ENCODE data around the gene EFCAB3.

EFCAB3 gene

DNA sequence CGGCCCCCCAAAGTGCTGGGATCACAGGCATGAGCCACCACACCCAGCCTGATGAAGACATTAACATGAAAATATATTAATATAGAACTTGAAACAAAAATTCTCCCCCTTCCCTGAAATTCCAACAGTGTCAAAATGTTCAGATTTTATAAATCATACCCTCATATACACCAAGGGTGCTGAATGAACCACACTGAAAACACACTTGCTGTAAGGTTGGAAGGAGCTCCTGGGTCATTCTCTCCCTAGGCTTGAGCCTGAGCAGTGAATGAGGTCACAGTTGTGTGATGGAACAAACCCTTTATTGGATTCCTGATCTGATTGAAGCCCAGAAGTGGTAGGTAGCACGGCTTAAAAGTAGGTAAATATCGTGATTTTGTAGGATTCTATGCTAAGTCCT lies at the start of gene EFCAB3:
Gene EFCAB3 (plus strand): TSS at position 301 of the 400 bp plus-strand sequence. CDS start 2,427 bp downstream, outside the sequence.
- H3K4me3 ChIP-seq (ENCODE audit: low read depth, low read length) = no peak within 1 kb of the TSS
- TF ChIP-seq, protein P1, sequence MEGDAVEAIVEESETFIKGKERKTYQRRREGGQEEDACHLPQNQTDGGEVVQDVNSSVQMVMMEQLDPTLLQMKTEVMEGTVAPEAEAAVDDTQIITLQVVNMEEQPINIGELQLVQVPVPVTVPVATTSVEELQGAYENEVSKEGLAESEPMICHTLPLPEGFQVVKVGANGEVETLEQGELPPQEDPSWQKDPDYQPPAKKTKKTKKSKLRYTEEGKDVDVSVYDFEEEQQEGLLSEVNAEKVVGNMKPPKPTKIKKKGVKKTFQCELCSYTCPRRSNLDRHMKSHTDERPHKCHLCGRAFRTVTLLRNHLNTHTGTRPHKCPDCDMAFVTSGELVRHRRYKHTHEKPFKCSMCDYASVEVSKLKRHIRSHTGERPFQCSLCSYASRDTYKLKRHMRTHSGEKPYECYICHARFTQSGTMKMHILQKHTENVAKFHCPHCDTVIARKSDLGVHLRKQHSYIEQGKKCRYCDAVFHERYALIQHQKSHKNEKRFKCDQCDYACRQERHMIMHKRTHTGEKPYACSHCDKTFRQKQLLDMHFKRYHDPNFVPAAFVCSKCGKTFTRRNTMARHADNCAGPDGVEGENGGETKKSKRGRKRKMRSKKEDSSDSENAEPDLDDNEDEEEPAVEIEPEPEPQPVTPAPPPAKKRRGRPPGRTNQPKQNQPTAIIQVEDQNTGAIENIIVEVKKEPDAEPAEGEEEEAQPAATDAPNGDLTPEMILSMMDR (IDR thresholded peaks at IDR 0.05; ENCODE audit: low read depth, low read length) = no peak
- no peak for DNase-seq (ENCODE audit: low read depth)

DNA sequence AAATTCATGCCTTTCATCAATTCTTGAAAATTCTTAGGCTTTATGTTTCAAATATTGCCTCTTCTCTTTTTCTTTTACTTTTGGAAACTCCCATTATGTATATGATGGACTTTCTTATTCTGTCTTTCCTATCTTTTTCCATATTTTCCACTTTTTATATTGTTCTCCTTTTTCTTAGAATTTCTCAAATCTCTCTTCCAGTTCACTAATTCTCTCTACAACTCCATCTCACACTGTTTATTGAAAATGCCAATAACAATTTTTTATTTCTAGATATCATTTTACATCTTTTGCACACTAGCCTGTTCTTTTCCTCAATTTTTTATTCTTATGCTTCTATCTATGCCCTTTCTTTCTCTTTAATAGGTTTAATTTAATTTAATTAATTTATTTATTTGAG lies 43.8 kb upstream of the EFCAB3 start:
- DNase-seq (ENCODE audit: low read depth) = no peak
- TF ChIP-seq, protein P1 (IDR thresholded peaks at IDR 0.05; ENCODE audit: low read depth, low read length) = no peak
- TF ChIP-seq, protein P2, sequence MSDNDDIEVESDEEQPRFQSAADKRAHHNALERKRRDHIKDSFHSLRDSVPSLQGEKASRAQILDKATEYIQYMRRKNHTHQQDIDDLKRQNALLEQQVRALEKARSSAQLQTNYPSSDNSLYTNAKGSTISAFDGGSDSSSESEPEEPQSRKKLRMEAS (IDR thresholded peaks at IDR 0.05; ENCODE audit: low read depth, low read length) = no peak
- TF ChIP-seq MYC (IDR thresholded peaks at IDR 0.05; ENCODE audit: low read depth, low read length) (no peak), POLR2A (IDR thresholded peaks at IDR 0.05; ENCODE audit: extremely low read depth, insufficient read length) (no peak)

DNA sequence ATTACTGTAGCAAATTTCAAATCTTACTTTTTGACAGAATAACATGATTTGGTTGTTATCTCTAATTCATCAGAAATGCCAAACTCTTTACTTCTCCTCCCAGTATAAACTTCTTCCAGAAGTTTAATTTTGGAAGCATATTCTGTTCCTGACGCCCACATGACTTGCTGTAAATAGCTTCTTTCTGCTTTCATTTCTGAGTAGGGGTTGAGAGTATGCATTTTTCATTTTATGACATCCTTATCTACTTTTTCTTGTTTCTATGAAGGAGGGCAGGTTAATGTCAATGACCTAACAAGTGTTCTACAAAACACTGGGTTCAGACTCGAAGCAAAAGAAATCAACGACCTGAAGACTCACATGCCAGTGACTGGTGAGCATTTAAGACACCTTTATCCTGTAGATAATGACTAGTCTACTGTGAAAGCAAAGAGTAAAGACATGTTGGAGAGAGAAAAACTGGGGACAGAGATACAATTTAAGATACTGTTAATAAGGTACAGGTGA lies 36.5 kb upstream of the EFCAB3 start:
- H3K4me3 ChIP-seq (ENCODE audit: low read depth, low read length) = no peak overlapping the region

More for the DNA sequence above, 43.8 kb upstream of the EFCAB3 start:
- no peak overlapping the region for H3K4me3 ChIP-seq (ENCODE audit: low read depth, low read length)

DNA sequence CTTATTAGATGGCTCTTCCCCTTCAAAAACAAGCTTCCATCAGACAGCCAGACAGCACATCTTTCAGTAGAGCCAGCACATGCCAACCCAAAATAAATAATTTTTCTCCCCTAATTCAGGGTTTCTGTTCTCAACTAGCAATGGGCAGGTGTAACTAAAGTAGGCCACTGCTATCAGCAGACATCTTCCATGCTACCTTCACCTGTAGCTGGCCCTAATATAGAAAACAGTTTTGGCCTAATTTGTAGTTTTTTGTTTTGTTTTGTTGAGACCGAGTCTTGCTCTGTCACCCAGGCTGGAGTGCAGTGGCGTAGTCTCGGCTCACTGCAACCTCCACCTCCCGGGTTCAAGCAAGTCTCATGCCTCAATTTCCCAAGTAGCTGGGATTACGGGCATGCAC lies 29.2 kb upstream of the EFCAB3 start:
- no peak for DNase-seq (ENCODE audit: low read depth)
- no peak overlapping the region for H3K4me3 ChIP-seq (ENCODE audit: low read depth, low read length)
- TF ChIP-seq, protein P1 (IDR thresholded peaks at IDR 0.05; ENCODE audit: low read depth, low read length) = no peak
- TF ChIP-seq, protein P2 (IDR thresholded peaks at IDR 0.05; ENCODE audit: low read depth, low read length) = no peak
- no peak for TF ChIP-seq MYC (IDR thresholded peaks at IDR 0.05; ENCODE audit: low read depth, low read length)
- no peak for TF ChIP-seq POLR2A (IDR thresholded peaks at IDR 0.05; ENCODE audit: extremely low read depth, insufficient read length)

More for the DNA sequence above, 36.5 kb upstream of the EFCAB3 start:
- TF ChIP-seq, protein P1 (IDR thresholded peaks at IDR 0.05; ENCODE audit: low read depth, low read length) = no peak
- TF ChIP-seq, protein P2 (IDR thresholded peaks at IDR 0.05; ENCODE audit: low read depth, low read length) = no peak
- TF ChIP-seq POLR2A (IDR thresholded peaks at IDR 0.05; ENCODE audit: extremely low read depth, insufficient read length) = no peak
- no peak for TF ChIP-seq MYC (IDR thresholded peaks at IDR 0.05; ENCODE audit: low read depth, low read length)
- no peak for DNase-seq (ENCODE audit: low read depth)

DNA sequence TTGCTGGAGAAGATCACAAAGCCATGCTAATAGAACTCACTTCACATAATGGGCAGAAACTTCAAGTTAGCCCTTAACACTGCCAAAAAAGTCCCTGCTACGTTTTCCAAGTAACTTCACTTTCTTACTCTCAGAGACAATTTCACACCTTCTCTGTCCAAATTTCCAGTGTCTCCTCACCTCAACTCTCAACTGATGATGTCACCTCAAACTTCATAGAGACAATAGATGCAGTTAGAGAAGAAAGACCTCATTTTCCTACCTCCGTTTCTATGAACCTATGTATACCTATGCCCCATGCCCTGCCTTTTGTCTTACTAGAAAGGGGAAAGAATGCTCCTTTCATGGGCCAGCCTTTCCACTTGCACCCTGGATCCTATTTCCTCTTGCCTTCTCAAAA lies 14.2 kb upstream of the EFCAB3 start:
- DNase-seq (ENCODE audit: low read depth) = no peak
- no peak overlapping the region for H3K4me3 ChIP-seq (ENCODE audit: low read depth, low read length)
- TF ChIP-seq POLR2A (IDR thresholded peaks at IDR 0.05; ENCODE audit: extremely low read depth, insufficient read length) = no peak
- no peak for TF ChIP-seq MYC (IDR thresholded peaks at IDR 0.05; ENCODE audit: low read depth, low read length)
- TF ChIP-seq, protein P1 (IDR thresholded peaks at IDR 0.05; ENCODE audit: low read depth, low read length) = no peak
- TF ChIP-seq, protein P2 (IDR thresholded peaks at IDR 0.05; ENCODE audit: low read depth, low read length) = no peak

DNA sequence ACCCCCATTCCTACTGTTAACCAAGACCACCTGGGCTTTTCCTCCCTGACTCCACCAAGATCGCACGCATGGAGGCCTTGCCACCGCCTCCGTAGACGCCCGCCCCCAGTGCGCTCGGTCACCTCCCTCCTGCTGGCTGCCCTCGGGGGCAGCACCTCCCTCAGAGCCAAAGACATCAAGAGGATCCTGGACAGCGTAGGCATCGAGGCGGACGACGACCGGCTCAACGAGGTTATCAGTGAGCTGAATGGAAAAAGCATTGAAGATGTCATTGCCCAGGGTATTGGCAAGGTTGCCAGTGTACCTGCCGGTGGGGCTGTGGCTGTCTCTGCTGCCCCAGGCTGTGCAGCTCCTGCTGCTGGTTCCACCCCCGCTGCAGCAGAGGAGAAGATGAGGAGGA lies 1.2 kb downstream of the EFCAB3 start:
- DNase-seq (ENCODE audit: low read depth) = no peak
- no peak for TF ChIP-seq POLR2A (IDR thresholded peaks at IDR 0.05; ENCODE audit: extremely low read depth, insufficient read length)
- no peak for TF ChIP-seq MYC (IDR thresholded peaks at IDR 0.05; ENCODE audit: low read depth, low read length)
- TF ChIP-seq, protein P1 (IDR thresholded peaks at IDR 0.05; ENCODE audit: low read depth, low read length) = no peak
- TF ChIP-seq, protein P2 (IDR thresholded peaks at IDR 0.05; ENCODE audit: low read depth, low read length) = no peak
- H3K4me3 ChIP-seq (ENCODE audit: low read depth, low read length) = no peak overlapping the region

Data from NB4 (cell line).